Measurements from ENCODE around the gene MTMR2. TPM values are rescaled to one million over a fixed set of nuclear protein-coding genes. Genes with fewer than 3 reads are reported as not detected.

MTMR2 gene
- total RNA-seq, 4 donors from 2014 or later: 17.9 to 30.4 (median 23.5) TPM

DNA sequence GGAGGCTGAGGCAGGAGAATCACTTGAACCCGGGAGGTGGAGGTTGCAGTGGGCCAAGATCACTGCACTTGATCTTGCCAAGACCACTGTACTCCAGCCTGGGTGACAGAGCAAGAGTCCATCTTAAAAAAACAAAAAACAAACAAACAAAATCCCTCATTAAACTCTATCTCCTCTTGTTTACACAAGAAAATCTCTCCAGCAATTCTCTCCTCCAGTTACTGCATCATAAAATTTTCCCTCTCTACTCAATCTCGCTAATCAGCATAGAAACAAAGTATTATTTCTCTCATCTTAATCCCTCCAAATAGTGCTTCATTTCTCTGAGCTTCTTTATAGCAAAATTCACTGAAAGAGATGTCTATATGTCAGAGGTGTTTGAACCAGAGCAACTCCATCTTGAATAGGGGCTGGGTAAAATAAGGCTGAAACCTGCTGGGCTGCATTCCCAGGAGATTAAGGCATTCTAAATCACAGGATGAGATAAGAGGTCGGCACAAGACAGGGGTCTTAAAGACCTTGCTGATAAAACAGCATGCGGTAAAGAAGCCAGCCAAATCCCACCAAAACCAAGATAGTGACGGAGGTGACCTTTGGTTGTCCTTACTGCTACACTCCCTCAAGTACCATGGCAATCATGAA is 19.8 kb downstream of the MTMR2 start:
- DNase-seq (ENCODE audit: low spot score) (no peak), ATAC-seq (ENCODE audit: low FRiP score) (no peak)
- TF ChIP-seq, protein P1, sequence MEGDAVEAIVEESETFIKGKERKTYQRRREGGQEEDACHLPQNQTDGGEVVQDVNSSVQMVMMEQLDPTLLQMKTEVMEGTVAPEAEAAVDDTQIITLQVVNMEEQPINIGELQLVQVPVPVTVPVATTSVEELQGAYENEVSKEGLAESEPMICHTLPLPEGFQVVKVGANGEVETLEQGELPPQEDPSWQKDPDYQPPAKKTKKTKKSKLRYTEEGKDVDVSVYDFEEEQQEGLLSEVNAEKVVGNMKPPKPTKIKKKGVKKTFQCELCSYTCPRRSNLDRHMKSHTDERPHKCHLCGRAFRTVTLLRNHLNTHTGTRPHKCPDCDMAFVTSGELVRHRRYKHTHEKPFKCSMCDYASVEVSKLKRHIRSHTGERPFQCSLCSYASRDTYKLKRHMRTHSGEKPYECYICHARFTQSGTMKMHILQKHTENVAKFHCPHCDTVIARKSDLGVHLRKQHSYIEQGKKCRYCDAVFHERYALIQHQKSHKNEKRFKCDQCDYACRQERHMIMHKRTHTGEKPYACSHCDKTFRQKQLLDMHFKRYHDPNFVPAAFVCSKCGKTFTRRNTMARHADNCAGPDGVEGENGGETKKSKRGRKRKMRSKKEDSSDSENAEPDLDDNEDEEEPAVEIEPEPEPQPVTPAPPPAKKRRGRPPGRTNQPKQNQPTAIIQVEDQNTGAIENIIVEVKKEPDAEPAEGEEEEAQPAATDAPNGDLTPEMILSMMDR (IDR thresholded peaks at IDR 0.05): no peak

- DNase-seq (ENCODE audit: low spot score) (no peak), ATAC-seq (ENCODE audit: low FRiP score) (no peak)
- TF ChIP-seq, protein P1 (IDR thresholded peaks at IDR 0.05): no peak
Measured at GRCh38 chr11:95898782-95899181, 25.1 kb downstream of the MTMR2 start.

GRCh38 chr11:95897731-95898130 is 26.2 kb downstream of the MTMR2 start:
- no peak for DNase-seq (ENCODE audit: low spot score)
- ATAC-seq (ENCODE audit: low FRiP score): no peak

DNA sequence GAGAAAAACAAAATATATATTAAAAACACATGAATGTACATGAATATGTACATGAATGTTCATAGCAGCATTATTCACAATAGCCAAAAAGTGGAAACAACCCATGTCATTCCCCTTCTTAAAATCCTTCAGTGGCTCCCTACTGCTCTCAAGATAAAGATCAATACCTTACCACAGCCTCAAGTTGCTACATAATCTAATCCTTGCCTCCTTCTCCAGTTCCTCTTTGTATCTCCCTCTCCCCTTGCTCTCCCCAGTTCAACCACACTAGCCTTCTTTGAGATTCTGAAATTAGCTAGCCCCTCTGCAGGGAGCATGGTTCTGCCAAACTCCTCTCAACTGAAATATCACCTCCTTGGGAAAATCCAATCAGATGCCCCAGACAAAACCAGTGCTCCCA is 28.1 kb downstream of the MTMR2 start:
- no peak for DNase-seq (ENCODE audit: low spot score)
- TF ChIP-seq, protein P1 (IDR thresholded peaks at IDR 0.05): no peak
- ATAC-seq (ENCODE audit: low FRiP score): no peak

More at GRCh38 chr11:95897731-95898130, 26.2 kb downstream of the MTMR2 start:
- TF ChIP-seq, protein P1 (IDR thresholded peaks at IDR 0.05): no peak

- ATAC-seq (ENCODE audit: low FRiP score): no peak
- TF ChIP-seq, protein P1 (IDR thresholded peaks at IDR 0.05): no peak
- no peak for DNase-seq (ENCODE audit: low spot score)
Measured at GRCh38 chr11:95892892-95893570, 30.9 kb downstream of the MTMR2 start.

- DNase-seq (ENCODE audit: low spot score) (no peak), ATAC-seq (ENCODE audit: low FRiP score) (no peak)
- TF ChIP-seq, protein P1 (IDR thresholded peaks at IDR 0.05): no peak
Measured at GRCh38 chr11:95892492-95892891, 31.4 kb downstream of the MTMR2 start.

Data from omental fat pad (tissue), 4 donors.